B cell (primary cell): Measurements from ENCODE around the gene LENG1. TPM values are rescaled to one million over a fixed set of nuclear protein-coding genes. Genes with fewer than 3 reads are reported as not detected.
A peak's percentile ranks its signal among the peaks of the same experiment; 100 is the strongest.

Source experiments
- ATAC-seq: fragments of 200-7000 bp; cut with Tn5 transposase; one replicate; pipeline ENCODE4 v1.10.0; 2021; ENCODE audit warnings: low read depth, mild to moderate bottlenecking, moderate number of reproducible peaks, moderate library complexity
- CTCF ChIA-PET: fragments of 350-600 bp; sonication (Branson Sonifier 250); formaldehyde crosslinking; loops from one replicate; lab custom pipeline; 2021; ENCODE audit warnings: antibody characterized with exemption, inconsistent platforms; lab: Charles Lee
- POLR2A ChIA-PET: fragments of 350-600 bp; sonication (Branson Sonifier 250); formaldehyde crosslinking; loops from one replicate; lab custom pipeline; 2021; ENCODE audit warnings: antibody characterized with exemption; lab: Charles Lee
- DNase-seq: peaks from one replicate; pipeline ENCODE4 v3.0.0; 2013
- H2AFZ ChIP-seq: 2 replicates; pipeline ENCODE4 v1.6.1; 2012; ENCODE audit warnings: mild to moderate bottlenecking, low read depth, low read length; ENCODE audit not compliant: insufficient read depth, poor library complexity, severe bottlenecking
- H3K27ac ChIP-seq, 2 donors: 1 replicate in 1 of 2; 2 replicates in 1 of 2; pipeline ENCODE4 v1.5.1; 2012 to 2013; ENCODE audit warnings: low read length in 2 of 2, mild to moderate bottlenecking in 2 of 2, moderate library complexity in 1 of 2
- H3K27me3 ChIP-seq, 4 experiments: fragments of 200-600 bp in 1 of 4; sonication (generic) in 1 of 4; replicated peaks in 1 of 4; 1 replicate in 2 of 4; 2 replicates in 2 of 4; pipeline versions ENCODE4 v1.6.1 to v1.7.0; 2013 to 2016; ENCODE audit warnings: low read length in 3 of 4, mild to moderate bottlenecking in 2 of 4, mixed read lengths in 1 of 4, moderate library complexity in 1 of 4; ENCODE audit not compliant: insufficient read depth in 4 of 4, control insufficient read depth in 3 of 4; ENCODE audit errors: control extremely low read depth in 1 of 4
- H3K36me3 ChIP-seq, 2 experiments: replicated peaks in 1 of 2; 1 replicate in 1 of 2; 2 replicates in 1 of 2; pipeline versions ENCODE4 v1.6.1 to v1.7.1; 2013; ENCODE audit warnings: low read length in 1 of 2; ENCODE audit not compliant: insufficient read depth in 2 of 2, control insufficient read depth in 1 of 2; ENCODE audit errors: control extremely low read depth in 1 of 2, extremely low read depth in 1 of 2
- H3K4me1 ChIP-seq, 2 donors: fragments of 200-600 bp in 1 of 2; sonication (generic) in 1 of 2; 1 replicate in 1 of 2; 2 replicates in 1 of 2; pipeline versions ENCODE4 v1.5.1 to v1.6.1; 2013 to 2017; ENCODE audit warnings: low read length in 2 of 2; ENCODE audit not compliant: control insufficient read depth in 2 of 2, insufficient read depth in 2 of 2
- H3K4me2 ChIP-seq: replicated peaks from 2 replicates; pipeline ENCODE3; 2012; ENCODE audit warnings: mild to moderate bottlenecking, low read depth, low read length; ENCODE audit not compliant: poor library complexity, severe bottlenecking
- H3K4me3 ChIP-seq, 5 experiments: fragments of 200-600 bp in 1 of 5; sonication (generic) in 1 of 5; 1 replicate in 3 of 5; 2 replicates in 2 of 5; pipeline versions ENCODE4 v1.5.1 to v1.7.0; 2011 to 2016; ENCODE audit warnings: low read length in 4 of 5, mild to moderate bottlenecking in 4 of 5, low read depth in 2 of 5, control low read depth in 1 of 5, moderate library complexity in 1 of 5; ENCODE audit not compliant: insufficient read depth in 1 of 5; ENCODE audit errors: control extremely low read depth in 1 of 5, extremely low read depth in 1 of 5
- H3K79me2 ChIP-seq: fragments of 200-600 bp; sonication (generic); one replicate; pipeline ENCODE4 v1.6.0; 2016; ENCODE audit warnings: low read length; ENCODE audit not compliant: control insufficient read depth, insufficient read depth
- H3K9ac ChIP-seq: fragments of 200-600 bp; sonication (generic); 2 replicates; pipeline ENCODE4 v1.6.1; 2017; ENCODE audit warnings: mild to moderate bottlenecking, low read length, moderate library complexity
- H3K9me3 ChIP-seq, 3 donors: one replicate each; pipeline versions ENCODE4 v1.6.1 to v1.7.1; 2013; ENCODE audit warnings: low read length in 2 of 3; ENCODE audit not compliant: control insufficient read depth in 2 of 3, insufficient read depth in 1 of 3; ENCODE audit errors: control extremely low read depth in 1 of 3
- H4K20me1 ChIP-seq: 2 replicates; pipeline ENCODE4 v1.6.0; 2012; ENCODE audit warnings: mild to moderate bottlenecking, low read length; ENCODE audit not compliant: insufficient read depth, control insufficient read depth, poor library complexity, severe bottlenecking
- H3K27ac Mint-ChIP-seq: one replicate; pipeline ENCODE4 v1.8.0; 2021; ENCODE audit warnings: mixed read lengths
- H3K27me3 Mint-ChIP-seq: one replicate; pipeline ENCODE4 v1.8.0; 2021; ENCODE audit warnings: mixed read lengths
- H3K4me1 Mint-ChIP-seq: one replicate; pipeline ENCODE4 v1.8.0; 2021; ENCODE audit warnings: mixed read lengths
- H3K4me3 Mint-ChIP-seq: one replicate; pipeline ENCODE4 v1.8.0; 2021; ENCODE audit warnings: mixed read lengths
- H3K9me3 Mint-ChIP-seq: one replicate; pipeline ENCODE4 v1.8.0; 2022; ENCODE audit warnings: mixed read lengths; ENCODE audit not compliant: insufficient read depth
- CTCF ChIP-seq: fragments of 200-600 bp; IDR thresholded peaks from one replicate; pipeline ENCODE4 v1.8.0; 2022; ENCODE audit warnings: antibody characterized with exemption, mild to moderate bottlenecking
- EZH2 ChIP-seq: IDR thresholded peaks from 2 replicates; pipeline ENCODE4 v1.6.1; 2012; ENCODE audit warnings: borderline replicate concordance, low read depth, mild to moderate bottlenecking, moderate library complexity, low read length; ENCODE audit not compliant: insufficient read depth, poor library complexity, severe bottlenecking
- WGBS: methylation state at CpG from one replicate; pipeline ENCODE4 v1.1.5; 2013; ENCODE audit warnings: missing lambda C conversion rate; ENCODE audit not compliant: insufficient coverage; 5-methylcytosine and 5-hydroxymethylcytosine counted together
- intact Hi-C: fragments of 100-400 bp; cut with micrococcal nuclease; formaldehyde crosslinking; loops from one replicate; pipeline ENCODE4 v1.10.0; 2022
- polyA plus RNA-seq: library from polyadenylated mRNA; depleted of rRNA; stranded (reverse); fragments of >200 nt; gene quantifications from 2 replicates; pipeline ENCODE4 v1.2.3, GENCODE V29; 2012
- total RNA-seq, 2 donors: library from RNA; stranded (reverse); fragments of 120-200 nt in 1 of 2; gene quantifications; 1 replicate in 1 of 2; 2 replicates in 1 of 2; pipeline versions ENCODE4 v1.2.3 to v1.2.4, GENCODE V29; 2013 to 2022

Gene LENG1
- total and polyA plus RNA-seq, 2 donors (not counting 1 experiment from before 2014, with no cell fraction given) = 9.2 to 16.5 TPM

- peaks cover 0 to 27% (median 13%) of the 10 kb centered on the region in 4 experiments for H3K27me3 ChIP-seq
- H3K4me2 ChIP-seq = no peak overlapping the region
- H3K4me1 Mint-ChIP-seq = peaks cover 26% of the 10 kb centered on the region
- ATAC-seq = no peak
- H3K79me2 ChIP-seq = no peaks in the 10 kb centered on the region
- WGBS = 90% methylated on average over 14 of the region's 21 CpGs
- H2AFZ ChIP-seq = no peak overlapping the region
- no peak overlapping the region for H3K27ac ChIP-seq
- no peaks in the 10 kb centered on the region for H3K9me3 Mint-ChIP-seq
- TF ChIP-seq CTCF = no peak
- TF ChIP-seq EZH2 = no peak
- H3K36me3 ChIP-seq = no peaks in the 10 kb centered on the region
- H3K27me3 Mint-ChIP-seq = peaks cover 15% of the 10 kb centered on the region
- no peak overlapping the region for H3K4me3 ChIP-seq
- H4K20me1 ChIP-seq = peaks cover 3% of the 10 kb centered on the region
- ChIA-PET POLR2A (no interaction called here), CTCF (interaction anchor here (0.8 to 8.5 kb wide), 10 partner anchors 8 to 221 kb away, joined by 3 to 50 read pairs (median 6); partner anchors contain the start of genes LILRB3, MBOAT7 and TSEN34)
- no peak overlapping the region for H3K4me3 Mint-ChIP-seq
- H3K9ac ChIP-seq = no peak overlapping the region
- peaks cover 0 to 17% (median 0%) of the 10 kb centered on the region in 3 donors for H3K9me3 ChIP-seq
- peaks cover 23 to 30% of the 10 kb centered on the region in 2 donors for H3K4me1 ChIP-seq
- peak overlapping the region; percentile 61 for H3K27ac Mint-ChIP-seq
- DNase-seq = no peak
- intact Hi-C loops = loop anchor here (2.0 kb wide), 2 partner anchors 20 to 220 kb away; partner anchors contain the start of gene MBOAT7
Observed at GRCh38 chr19:54169149-54169740, 9.7 kb upstream of the LENG1 start.
